Spleen (tissue), 11 donors: ENCODE data around the gene GALR2. TPM values are rescaled to one million over a fixed set of nuclear protein-coding genes. Genes with fewer than 3 reads are reported as not detected.

Experiments
- DNase-seq: peaks from one replicate; pipeline ENCODE4 v3.0.0-alpha.2; 2020
- H3K27ac ChIP-seq, 8 donors: fragments of 200-600 bp; sonication (generic) in 7 of 8; 1 replicate in 4 of 8; 2 replicates in 4 of 8; pipeline versions ENCODE4 v1.5.0 to v1.8.0; 2016 to 2021; ENCODE audit warnings: inconsistent platforms in 4 of 8, mild to moderate bottlenecking in 4 of 8, moderate library complexity in 1 of 8
- H3K27me3 ChIP-seq, 7 donors: fragments of 200-600 bp; sonication (generic) in 6 of 7; replicated peaks in 1 of 7; 1 replicate in 4 of 7; 2 replicates in 3 of 7; pipeline versions ENCODE4 v1.5.0 to v1.8.0; 2016 to 2021; ENCODE audit warnings: inconsistent platforms in 3 of 7, mild to moderate bottlenecking in 1 of 7
- H3K36me3 ChIP-seq, 6 donors: fragments of 200-600 bp; sonication (generic) in 5 of 6; 1 replicate in 4 of 6; 2 replicates in 2 of 6; pipeline versions ENCODE4 v1.5.0 to v1.8.0; 2016 to 2021; ENCODE audit warnings: inconsistent platforms in 2 of 6
- H3K4me1 ChIP-seq, 6 donors: fragments of 200-600 bp; sonication (generic) in 5 of 6; 1 replicate in 3 of 6; 2 replicates in 3 of 6; pipeline versions ENCODE4 v1.5.0 to v1.8.0; 2016 to 2021; ENCODE audit warnings: inconsistent platforms in 3 of 6
- H3K4me3 ChIP-seq, 8 donors: fragments of 200-600 bp; sonication (generic) in 7 of 8; 1 replicate in 4 of 8; 2 replicates in 4 of 8; pipeline versions ENCODE4 v1.5.0 to v1.8.0; 2016 to 2021; ENCODE audit warnings: inconsistent platforms in 4 of 8, mild to moderate bottlenecking in 4 of 8, moderate library complexity in 2 of 8
- H3K9me3 ChIP-seq, 8 donors: fragments of 200-600 bp; sonication (generic) in 7 of 8; 1 replicate in 4 of 8; 2 replicates in 4 of 8; pipeline versions ENCODE4 v1.5.0 to v1.8.0; 2016 to 2021; ENCODE audit warnings: inconsistent platforms in 4 of 8
- CTCF ChIP-seq, 11 experiments: fragments of 200-600 bp in 7 of 11; fragments of 450-650 bp in 4 of 11; sonication (generic) in 4 of 11; IDR thresholded peaks in 8 of 11; conservative IDR thresholded peaks in 3 of 11; 1 replicate in 7 of 11; 2 replicates in 4 of 11; pipeline versions ENCODE4 v1.4.0 to v1.8.0; 2016 to 2021; ENCODE audit warnings: antibody characterized with exemption in 11 of 11, inconsistent platforms in 4 of 11, mild to moderate bottlenecking in 1 of 11
- POLR2A ChIP-seq, 3 donors: fragments of 450-650 bp; IDR thresholded peaks; one replicate each; pipeline ENCODE4 v1.5.1; 2017; ENCODE audit warnings: antibody characterized with exemption in 3 of 3, mild to moderate bottlenecking in 1 of 3
- POLR2AphosphoS5 ChIP-seq, 3 donors: sonication (generic); formaldehyde crosslinking; IDR thresholded peaks; one replicate each; pipeline ENCODE4 v1.5.1; 2017; ENCODE audit warnings: antibody characterized with exemption in 3 of 3
- WGBS, 5 donors: extraction: QIAGEN DNeasy Blood & Tissue Kit in 3 of 5; methylation state at CpG; one replicate each; pipeline versions ENCODE4 v1.1.5 to v1.1.7; 2013 to 2018; 5-methylcytosine and 5-hydroxymethylcytosine counted together
- intact Hi-C: fragments of 100-400 bp; cut with DNase I; formaldehyde crosslinking; loops from one replicate; pipeline ENCODE4 v1.15.0; 2023; ENCODE audit warnings: low total_unique reads
- polyA plus RNA-seq, 3 donors: library from polyadenylated mRNA; stranded (reverse); fragments of 200-250 nt; gene quantifications; one replicate each; pipeline ENCODE4 v1.2.1, GENCODE V29; 2013
- total RNA-seq, 7 donors: library from RNA; depleted of rRNA in 3 of 7; stranded (reverse); fragments of >200 nt in 3 of 7; fragmentation: NEBNext Ultra II Directional in 4 of 7; extraction: Animal tissue kit (Norgen Biotek cat#: 25700) in 4 of 7; gene quantifications; one replicate each; pipeline versions ENCODE4 v1.1.0 to v1.2.1, GENCODE V29; 2016 to 2021
- donor health status: healthy with polysubstance abuse.
- donor health status: DM: no; HTN: no; CAD: no; lungs with moderate emphysema.
- donor health status: DM: no; HTN: no; CAD: no.
- donor health status: Bipolar disorder and iron deficiency.
- donor health status: healthy.
- donor health status: DM: no; HTN: no; CAD: no.
- donor health status: DM: yes; HTN: yes; CAD: no.

The GALR2 gene
- total and polyA plus RNA-seq, 10 donors: 0.06 to 0.93 (median 0.38) TPM; not detected in 6

- peaks cover 12 to 100% (median 100%) of the 10 kb centered on the region in 6 donors for H3K36me3 ChIP-seq
- 92 to 97% (median 94%) methylated on average over 8 of the region's 8 CpGs for WGBS, 5 donors
- no peak for DNase-seq
- no peak for TF ChIP-seq POLR2A (IDR thresholded peaks at IDR 0.05)
- TF ChIP-seq POLR2AphosphoS5 (IDR thresholded peaks at IDR 0.05): no peak
- no peak for TF ChIP-seq CTCF (IDR thresholded peaks at IDR 0.05 in 8 of 11, conservative IDR thresholded peaks at IDR 0.05 in 3 of 11)
- H3K27me3 ChIP-seq: no peaks in the 10 kb centered on the region
- H3K4me1 ChIP-seq: no peaks in the 10 kb centered on the region
- no peak overlapping the region for H3K4me3 ChIP-seq
- H3K27ac ChIP-seq: no peak overlapping the region
- no peaks in the 10 kb centered on the region for H3K9me3 ChIP-seq
- intact Hi-C loops: no loop called here
Measured at GRCh38 chr17:76046064-76046463, 28.5 kb upstream of the GALR2 start.

GRCh38 chr17:76048025-76048605 is 26.5 kb upstream of the GALR2 start:
- H3K4me1 ChIP-seq: peaks cover 0 to 4% (median 0%) of the 10 kb centered on the region in 6 donors
- intact Hi-C loops: no loop called here
- no peak overlapping the region for H3K27ac ChIP-seq
- no peak for TF ChIP-seq POLR2A (IDR thresholded peaks at IDR 0.05)
- no peak for TF ChIP-seq CTCF (IDR thresholded peaks at IDR 0.05 in 8 of 11, conservative IDR thresholded peaks at IDR 0.05 in 3 of 11)
- TF ChIP-seq POLR2AphosphoS5 (IDR thresholded peaks at IDR 0.05): no peak
- no peak overlapping the region for H3K4me3 ChIP-seq
- no peaks in the 10 kb centered on the region for H3K27me3 ChIP-seq
- H3K36me3 ChIP-seq: peaks cover 12 to 100% (median 95%) of the 10 kb centered on the region in 6 donors
- no peak for DNase-seq
- 64 to 88% (median 79%) methylated on average over 9 of the region's 9 CpGs for WGBS, 5 donors
- H3K9me3 ChIP-seq: no peaks in the 10 kb centered on the region

- Histone ChIP-seq H3K4me3 (no peak overlapping the region), H3K27ac (no peak overlapping the region), H3K36me3 (peaks cover 12 to 100% (median 95%) of the 10 kb centered on the region in 6 donors), H3K4me1 (peaks cover 0 to 7% (median under 1%) of the 10 kb centered on the region in 6 donors), H3K9me3 (no peaks in the 10 kb centered on the region), H3K27me3 (no peaks in the 10 kb centered on the region)
- 81 to 86% (median 83%) methylated on average over 9 of the region's 9 CpGs for WGBS, 5 donors
- TF ChIP-seq POLR2AphosphoS5 (IDR thresholded peaks at IDR 0.05) (no peak), POLR2A (IDR thresholded peaks at IDR 0.05) (no peak), CTCF (IDR thresholded peaks at IDR 0.05 in 8 of 11, conservative IDR thresholded peaks at IDR 0.05 in 3 of 11) (no peak)
- no peak for DNase-seq
- intact Hi-C loops: no loop called here
Measured at GRCh38 chr17:76048711-76049110, 25.9 kb upstream of the GALR2 start.

GRCh38 chr17:76049239-76049638 is 25.3 kb upstream of the GALR2 start:
- TF ChIP-seq POLR2A (IDR thresholded peaks at IDR 0.05) (no peak), POLR2AphosphoS5 (IDR thresholded peaks at IDR 0.05) (no peak), CTCF (IDR thresholded peaks at IDR 0.05 in 8 of 11, conservative IDR thresholded peaks at IDR 0.05 in 3 of 11) (no peak)
- Histone ChIP-seq H3K36me3 (peaks cover 11 to 100% (median 95%) of the 10 kb centered on the region in 6 donors), H3K9me3 (no peaks in the 10 kb centered on the region), H3K27me3 (no peaks in the 10 kb centered on the region), H3K4me1 (peaks cover 0 to 7% (median 3%) of the 10 kb centered on the region in 6 donors), H3K4me3 (no peak overlapping the region), H3K27ac (no peak overlapping the region)
- 87 to 99% (median 91%) methylated on average over 3 of the region's 3 CpGs for WGBS, 5 donors
- intact Hi-C loops: no loop called here
- no peak for DNase-seq
